ENCODE measurements around the gene AMN1. TPM values are rescaled to one million over a fixed set of nuclear protein-coding genes. Genes with fewer than 3 reads are reported as not detected.
"Not testable (repeated sequence)": the region's sequence is repeated elsewhere in the genome, so short reads cannot be mapped to it uniquely, and the experiment has no call there.

The AMN1 gene
- total RNA-seq, 4 donors from 2014 or later, result 6.5 to 10.5 (median 9.4) TPM

DNA sequence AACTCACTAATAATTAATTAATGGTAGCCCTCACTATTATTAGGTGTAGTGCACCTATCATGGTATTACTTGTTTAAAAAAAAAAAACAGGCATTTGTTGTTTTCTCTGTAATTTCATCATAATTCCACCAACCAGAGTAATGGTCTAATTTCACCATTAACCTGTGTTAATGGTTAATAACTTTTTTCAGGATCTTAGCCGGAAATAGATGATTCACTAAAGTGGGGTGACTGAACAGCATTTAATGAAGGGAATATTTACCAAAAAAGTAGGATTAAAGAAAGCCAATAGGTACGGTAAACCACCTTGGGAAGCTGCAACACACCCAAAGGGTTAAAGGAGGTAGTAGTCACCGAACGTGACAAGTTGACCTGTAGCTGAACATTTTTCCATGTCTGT, 56.3 kb downstream of the AMN1 start:
- TF ChIP-seq, protein P1, sequence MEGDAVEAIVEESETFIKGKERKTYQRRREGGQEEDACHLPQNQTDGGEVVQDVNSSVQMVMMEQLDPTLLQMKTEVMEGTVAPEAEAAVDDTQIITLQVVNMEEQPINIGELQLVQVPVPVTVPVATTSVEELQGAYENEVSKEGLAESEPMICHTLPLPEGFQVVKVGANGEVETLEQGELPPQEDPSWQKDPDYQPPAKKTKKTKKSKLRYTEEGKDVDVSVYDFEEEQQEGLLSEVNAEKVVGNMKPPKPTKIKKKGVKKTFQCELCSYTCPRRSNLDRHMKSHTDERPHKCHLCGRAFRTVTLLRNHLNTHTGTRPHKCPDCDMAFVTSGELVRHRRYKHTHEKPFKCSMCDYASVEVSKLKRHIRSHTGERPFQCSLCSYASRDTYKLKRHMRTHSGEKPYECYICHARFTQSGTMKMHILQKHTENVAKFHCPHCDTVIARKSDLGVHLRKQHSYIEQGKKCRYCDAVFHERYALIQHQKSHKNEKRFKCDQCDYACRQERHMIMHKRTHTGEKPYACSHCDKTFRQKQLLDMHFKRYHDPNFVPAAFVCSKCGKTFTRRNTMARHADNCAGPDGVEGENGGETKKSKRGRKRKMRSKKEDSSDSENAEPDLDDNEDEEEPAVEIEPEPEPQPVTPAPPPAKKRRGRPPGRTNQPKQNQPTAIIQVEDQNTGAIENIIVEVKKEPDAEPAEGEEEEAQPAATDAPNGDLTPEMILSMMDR (IDR thresholded peaks at IDR 0.05), result no peak
- no peak for TF ChIP-seq EP300 (IDR thresholded peaks at IDR 0.05)
- TF ChIP-seq POLR2A (IDR thresholded peaks at IDR 0.05), result no peak
- DNase-seq (ENCODE audit: low spot score in 2 of 2), result no peak
- Histone ChIP-seq H3K36me3 (peaks cover 0 to 58% (median 0%) of the 10 kb centered on the region in 3 donors), H3K9me3 (peaks cover 0 to 10% (median 0%) of the 10 kb centered on the region in 4 donors), H3K27ac (no peak overlapping the region), H3K4me3 (no peak overlapping the region), H3K4me1 (no peaks in the 10 kb centered on the region), H3K27me3 (no peaks in the 10 kb centered on the region)
- WGBS, 2 donors, result 80 to 95% methylated on average over 4 of the region's 4 CpGs

DNA sequence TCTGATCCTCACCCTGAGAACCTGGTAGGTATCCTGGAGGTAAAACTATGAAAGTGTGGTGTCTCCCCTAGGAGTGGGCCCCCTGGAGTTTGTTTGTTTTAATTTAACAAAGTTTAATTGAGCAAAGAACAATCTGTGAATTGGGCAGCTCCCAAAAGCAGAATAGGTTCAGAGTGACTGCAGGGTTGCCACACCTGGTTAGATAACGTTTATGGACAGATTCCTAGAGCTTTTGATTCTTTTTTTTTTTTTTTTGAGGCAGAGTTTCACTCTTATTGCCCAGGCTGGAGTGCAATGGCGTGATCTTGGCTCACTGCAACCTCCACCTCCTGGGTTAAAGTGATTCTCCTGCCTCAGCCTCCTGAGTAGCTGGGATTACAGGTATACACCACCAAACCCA, 59.2 kb downstream of the AMN1 start:
- WGBS, 2 donors, result 89 to 90% methylated on average over 2 of the region's 2 CpGs
- DNase-seq (ENCODE audit: low spot score in 2 of 2); H3K27ac ChIP-seq; H3K4me1 ChIP-seq; H3K27me3 ChIP-seq; H3K4me3 ChIP-seq: not testable (repeated sequence)
- H3K9me3 ChIP-seq, result peaks cover 0 to 10% (median 0%) of the 10 kb centered on the region in 4 donors
- peaks cover 0 to 64% (median 0%) of the 10 kb centered on the region in 3 donors for H3K36me3 ChIP-seq

DNA sequence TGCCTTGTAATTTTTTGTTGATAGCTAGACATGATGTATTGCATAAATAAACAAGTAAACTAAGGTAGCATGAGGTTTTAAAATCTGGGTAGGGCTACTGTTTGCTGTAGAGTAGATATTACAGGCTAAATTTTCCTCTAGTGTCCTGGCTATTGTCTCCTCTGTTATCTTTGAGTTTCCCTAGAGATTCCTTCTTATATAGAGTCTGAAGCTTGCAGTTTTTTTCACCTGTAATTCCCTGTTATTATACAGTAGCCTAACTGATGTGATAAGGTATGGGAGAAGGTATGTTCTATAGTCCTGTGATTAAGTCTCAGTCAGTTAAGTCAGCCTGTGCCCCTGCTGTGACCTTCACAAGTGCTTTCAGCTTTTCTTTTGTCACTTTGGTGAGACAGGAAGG, 59.8 kb downstream of the AMN1 start:
- H3K4me3 ChIP-seq, result no peak overlapping the region
- no peak overlapping the region for H3K27ac ChIP-seq
- peaks cover 0 to 10% (median 0%) of the 10 kb centered on the region in 4 donors for H3K9me3 ChIP-seq
- no peaks in the 10 kb centered on the region for H3K27me3 ChIP-seq
- H3K4me1 ChIP-seq, result no peaks in the 10 kb centered on the region
- no peak for DNase-seq (ENCODE audit: low spot score in 2 of 2)
- TF ChIP-seq, protein P1 (IDR thresholded peaks at IDR 0.05), result no peak
- no peak for TF ChIP-seq EP300 (IDR thresholded peaks at IDR 0.05)
- no peak for TF ChIP-seq POLR2A (IDR thresholded peaks at IDR 0.05)
- peaks cover 0 to 68% (median 0%) of the 10 kb centered on the region in 3 donors for H3K36me3 ChIP-seq

DNA sequence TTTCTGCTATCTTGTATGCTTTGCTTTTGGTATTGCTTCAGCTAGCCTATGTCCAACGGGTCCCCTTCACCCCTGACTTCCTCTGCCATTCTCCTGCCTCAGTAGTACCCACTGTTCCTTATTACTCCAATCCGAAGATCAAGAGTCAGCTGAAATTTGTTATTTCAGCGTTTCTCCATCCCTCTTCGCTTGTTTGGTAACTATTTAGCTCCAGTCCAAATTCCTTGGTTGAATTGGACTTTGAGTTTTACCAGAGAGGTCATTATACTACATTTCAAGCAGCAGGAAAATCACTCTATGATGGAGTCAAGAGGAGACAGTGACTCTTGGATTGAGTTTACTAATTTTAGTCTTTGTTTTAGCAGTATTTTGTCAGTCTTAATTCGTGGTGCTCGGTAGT, 64.8 kb downstream of the AMN1 start:
- Histone ChIP-seq H3K27ac (no peak overlapping the region), H3K36me3 (peaks cover 0 to 65% (median 0%) of the 10 kb centered on the region in 3 donors), H3K4me1 (peaks cover 0 to 9% (median 0%) of the 10 kb centered on the region in 4 donors), H3K4me3 (no peak overlapping the region), H3K9me3 (peaks cover 0 to 8% (median 0%) of the 10 kb centered on the region in 4 donors), H3K27me3 (no peaks in the 10 kb centered on the region)
- WGBS, 2 donors, result 86 to 88% methylated on average over 6 of the region's 6 CpGs
- TF ChIP-seq, protein P1 (IDR thresholded peaks at IDR 0.05), result no peak
- TF ChIP-seq EP300 (IDR thresholded peaks at IDR 0.05) (no peak), POLR2A (IDR thresholded peaks at IDR 0.05) (no peak)
- no peak for DNase-seq (ENCODE audit: low spot score in 2 of 2)

DNA sequence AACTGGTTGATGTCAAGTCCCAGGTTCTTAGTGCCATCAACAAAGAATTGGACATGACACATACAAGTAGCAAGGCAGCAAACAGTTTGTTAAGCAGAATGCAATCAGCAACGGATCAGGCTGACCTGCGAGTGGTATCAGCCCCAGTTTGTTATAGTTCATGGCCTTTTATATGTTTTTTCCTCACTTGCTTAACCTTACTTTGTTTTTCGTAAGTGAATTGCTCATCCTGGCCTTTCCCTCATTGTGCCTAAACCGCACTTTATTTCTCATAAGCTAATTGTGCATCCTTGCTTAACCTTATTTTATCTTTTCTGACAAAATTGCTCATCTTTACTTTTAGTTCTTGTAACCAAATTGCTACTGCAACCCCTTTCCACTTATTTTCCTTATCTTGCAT, 65.2 kb downstream of the AMN1 start:
- 79 to 87% methylated on average over 4 of the region's 4 CpGs for WGBS, 2 donors
- no peak for DNase-seq (ENCODE audit: low spot score in 2 of 2)
- no peak overlapping the region for H3K27ac ChIP-seq
- no peak overlapping the region for H3K4me3 ChIP-seq
- TF ChIP-seq, protein P1 (IDR thresholded peaks at IDR 0.05), result no peak
- TF ChIP-seq EP300 (IDR thresholded peaks at IDR 0.05) (no peak), POLR2A (IDR thresholded peaks at IDR 0.05) (no peak)
- H3K36me3 ChIP-seq, result peaks cover 0 to 60% (median 0%) of the 10 kb centered on the region in 3 donors
- H3K4me1 ChIP-seq, result peaks cover 0 to 10% (median 1%) of the 10 kb centered on the region in 4 donors
- peaks cover 0 to 3% (median 0%) of the 10 kb centered on the region in 4 donors for H3K9me3 ChIP-seq
- no peaks in the 10 kb centered on the region for H3K27me3 ChIP-seq

All from tibial nerve (tissue), 4 donors.